ENCODE results near the gene RSRC1. TPM values are rescaled to one million over a fixed set of nuclear protein-coding genes. Genes with fewer than 3 reads are reported as not detected.

RSRC1 gene
- total RNA-seq = 16.9 and 23.2 TPM in 2 replicates

GRCh38 chr3:158109804-158110657 is at the start of gene RSRC1:
RSRC1 (plus strand) TSS chr3:158110089; CDS start chr3:158122105, 12,016 bp downstream.

GRCh38 chr3:158570999-158571702 is 461.3 kb downstream of the RSRC1 start, which contains the start of gene MLF1:
MLF1 (plus strand) TSS chr3:158571194; CDS start chr3:158571301, 107 bp downstream.

Other genes with a start within 250 kb of the RSRC1 start
- gene SHOX2, start 3.7 kb upstream of the RSRC1 start, total RNA-seq = 0.15 and 0.50 TPM in 2 replicates

Data from bronchus fibroblast of lung (primary cell).